Ascending aorta (tissue), 2 donors: ENCODE data around the gene CDK10. TPM values are rescaled to one million over a fixed set of nuclear protein-coding genes. Genes with fewer than 3 reads are reported as not detected.
A peak's percentile ranks its signal among the peaks of the same experiment; 100 is the strongest.

Experiments
- DNase-seq, 2 donors: peaks; one replicate each; pipeline ENCODE4 v3.0.0-alpha.2; 2019; ENCODE audit warnings: low spot score in 2 of 2
- H3K27ac ChIP-seq, 2 donors: fragments of 200-600 bp; sonication (generic); one replicate each; pipeline ENCODE4 v1.5.1; 2016 to 2017; ENCODE audit warnings: mild to moderate bottlenecking in 1 of 2
- H3K27me3 ChIP-seq: fragments of 200-600 bp; sonication (generic); one replicate; pipeline ENCODE4 v1.5.1; 2017
- H3K36me3 ChIP-seq, 2 donors: fragments of 200-600 bp; sonication (generic); one replicate each; pipeline ENCODE4 v1.5.1; 2016
- H3K4me1 ChIP-seq, 2 donors: fragments of 200-600 bp; sonication (generic); one replicate each; pipeline ENCODE4 v1.5.1; 2016 to 2017; ENCODE audit warnings: mild to moderate bottlenecking in 1 of 2
- H3K4me3 ChIP-seq, 2 donors: fragments of 200-600 bp; sonication (generic); one replicate each; pipeline ENCODE4 v1.5.1; 2016 to 2017; ENCODE audit warnings: mild to moderate bottlenecking in 1 of 2
- H3K9me3 ChIP-seq, 2 donors: fragments of 200-600 bp; sonication (generic); one replicate each; pipeline ENCODE4 v1.5.1; 2016
- intact Hi-C: fragments of 100-400 bp; cut with DNase I; formaldehyde crosslinking; loops from one replicate; pipeline ENCODE4 v1.15.1; 2023
- total RNA-seq: library from RNA; depleted of rRNA; stranded (reverse); fragments of >200 nt; gene quantifications from one replicate; pipeline ENCODE4 v1.1.0, GENCODE V29; 2016
- TF ChIP-seq, protein P1 (sequence below), 3 experiments: fragments of 200-600 bp in 2 of 3; fragments of 450-650 bp in 1 of 3; sonication (generic) in 2 of 3; IDR thresholded peaks; one replicate each; pipeline ENCODE4 v1.5.1; 2016 to 2019; ENCODE audit warnings: antibody characterized with exemption in 3 of 3, mild to moderate bottlenecking in 1 of 3, moderate library complexity in 1 of 3

Gene CDK10
- total RNA-seq, 1 donor from 2014 or later: 141 TPM

- intact Hi-C loops: no loop called here
- TF ChIP-seq, protein P1, sequence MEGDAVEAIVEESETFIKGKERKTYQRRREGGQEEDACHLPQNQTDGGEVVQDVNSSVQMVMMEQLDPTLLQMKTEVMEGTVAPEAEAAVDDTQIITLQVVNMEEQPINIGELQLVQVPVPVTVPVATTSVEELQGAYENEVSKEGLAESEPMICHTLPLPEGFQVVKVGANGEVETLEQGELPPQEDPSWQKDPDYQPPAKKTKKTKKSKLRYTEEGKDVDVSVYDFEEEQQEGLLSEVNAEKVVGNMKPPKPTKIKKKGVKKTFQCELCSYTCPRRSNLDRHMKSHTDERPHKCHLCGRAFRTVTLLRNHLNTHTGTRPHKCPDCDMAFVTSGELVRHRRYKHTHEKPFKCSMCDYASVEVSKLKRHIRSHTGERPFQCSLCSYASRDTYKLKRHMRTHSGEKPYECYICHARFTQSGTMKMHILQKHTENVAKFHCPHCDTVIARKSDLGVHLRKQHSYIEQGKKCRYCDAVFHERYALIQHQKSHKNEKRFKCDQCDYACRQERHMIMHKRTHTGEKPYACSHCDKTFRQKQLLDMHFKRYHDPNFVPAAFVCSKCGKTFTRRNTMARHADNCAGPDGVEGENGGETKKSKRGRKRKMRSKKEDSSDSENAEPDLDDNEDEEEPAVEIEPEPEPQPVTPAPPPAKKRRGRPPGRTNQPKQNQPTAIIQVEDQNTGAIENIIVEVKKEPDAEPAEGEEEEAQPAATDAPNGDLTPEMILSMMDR (IDR thresholded peaks at IDR 0.05): no peak
- peaks cover 35 to 45% of the 10 kb centered on the region in 2 donors for H3K36me3 ChIP-seq
- no peaks in the 10 kb centered on the region for H3K27me3 ChIP-seq
- peak overlapping the region; percentile 95 to 97 for H3K27ac ChIP-seq
- peak overlapping the region; percentile 90 to 91 for H3K4me3 ChIP-seq
- DNase-seq: peak; percentile 43 to 78
- H3K9me3 ChIP-seq: no peaks in the 10 kb centered on the region
- peaks cover 11 to 19% of the 10 kb centered on the region in 2 donors for H3K4me1 ChIP-seq
Measured at GRCh38 chr16:89722392-89723278, 36.1 kb downstream of the CDK10 start.

DNA sequence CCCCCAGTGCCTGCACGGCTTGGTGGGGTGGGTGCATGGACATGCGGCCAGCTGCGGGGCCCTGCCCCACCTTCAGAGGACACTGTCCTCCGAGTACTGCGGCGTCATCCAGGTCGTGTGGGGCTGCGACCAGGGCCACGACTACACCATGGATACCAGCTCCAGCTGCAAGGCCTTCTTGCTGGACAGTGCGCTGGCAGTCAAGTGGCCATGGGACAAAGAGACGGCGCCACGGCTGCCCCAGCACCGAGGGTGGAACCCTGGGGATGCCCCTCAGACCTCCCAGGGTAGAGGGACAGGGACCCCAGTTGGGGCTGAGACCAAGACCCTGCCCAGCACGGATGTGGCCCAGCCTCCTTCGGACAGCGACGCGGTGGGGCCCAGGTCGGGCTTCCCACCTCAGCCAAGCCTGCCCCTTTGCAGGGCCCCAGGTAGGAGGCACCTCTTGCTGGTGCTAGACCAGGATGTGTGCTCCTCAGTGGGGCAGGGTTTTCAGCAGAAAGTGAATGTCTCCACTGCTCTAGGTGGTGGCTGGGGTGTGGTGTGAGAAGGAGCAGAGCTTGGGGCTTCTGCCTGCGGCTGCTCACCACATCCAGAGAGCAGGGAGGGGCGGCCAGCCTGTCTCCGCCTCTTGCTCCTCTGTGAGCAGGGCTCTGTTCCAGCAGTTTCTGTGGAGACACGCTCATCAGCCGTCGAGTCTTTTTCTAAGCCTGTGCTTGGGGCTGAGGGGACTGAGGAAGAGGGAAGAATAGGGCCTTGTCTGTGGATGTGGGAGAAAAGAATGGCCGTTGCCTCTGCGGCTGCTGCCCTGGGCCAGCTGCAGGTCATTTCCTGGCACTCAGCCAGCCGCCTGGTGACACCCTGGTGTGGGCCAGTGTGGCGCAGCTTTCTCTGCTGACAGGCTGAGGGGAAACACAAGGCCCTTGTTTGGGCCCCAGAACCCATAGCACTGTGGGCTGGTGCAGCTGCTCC lies 37.1 kb downstream of the CDK10 start:
- Histone ChIP-seq H3K4me1 (peaks cover 11 to 19% of the 10 kb centered on the region in 2 donors), H3K27ac (peak overlapping the region in 1 of 2 donors; percentile 97), H3K4me3 (peak overlapping the region in 1 of 2 donors; percentile 90), H3K36me3 (peaks cover 35 to 52% of the 10 kb centered on the region in 2 donors), H3K9me3 (no peaks in the 10 kb centered on the region), H3K27me3 (no peaks in the 10 kb centered on the region)
- TF ChIP-seq, protein P1 (IDR thresholded peaks at IDR 0.05): no peak
- intact Hi-C loops: no loop called here
- DNase-seq: no peak

GRCh38 chr16:89727406-89728120 lies 41.1 kb downstream of the CDK10 start:
- Histone ChIP-seq H3K36me3 (peaks cover 63 to 90% of the 10 kb centered on the region in 2 donors), H3K27ac (no peak overlapping the region), H3K4me1 (peaks cover 7 to 9% of the 10 kb centered on the region in 2 donors), H3K27me3 (no peaks in the 10 kb centered on the region), H3K9me3 (no peaks in the 10 kb centered on the region), H3K4me3 (no peak overlapping the region)
- intact Hi-C loops: no loop called here
- TF ChIP-seq, protein P1 (IDR thresholded peaks at IDR 0.05): no peak
- no peak for DNase-seq

GRCh38 chr16:89729293-89729692 lies 42.8 kb downstream of the CDK10 start:
- H3K4me1 ChIP-seq: no peaks in the 10 kb centered on the region
- no peaks in the 10 kb centered on the region for H3K27me3 ChIP-seq
- TF ChIP-seq, protein P1 (IDR thresholded peaks at IDR 0.05): no peak
- DNase-seq: no peak
- no peak overlapping the region for H3K4me3 ChIP-seq
- H3K27ac ChIP-seq: no peak overlapping the region
- no peaks in the 10 kb centered on the region for H3K9me3 ChIP-seq
- H3K36me3 ChIP-seq: peaks cover 64 to 90% of the 10 kb centered on the region in 2 donors
- intact Hi-C loops: no loop called here
